Lung (tissue), 12 donors: ENCODE data around the gene UBLCP1. TPM values are rescaled to one million over a fixed set of nuclear protein-coding genes. Genes with fewer than 3 reads are reported as not detected.
A peak's percentile ranks its signal among the peaks of the same experiment; 100 is the strongest.
"Not testable (repeated sequence)": the region's sequence is repeated elsewhere in the genome, so short reads cannot be mapped to it uniquely, and the experiment has no call there.

Experiments used
- ATAC-seq: fragments of 200-7000 bp; cut with Tn5 transposase; one replicate; pipeline ENCODE4 v1.9.1; 2020; ENCODE audit warnings: moderate number of reproducible peaks; ENCODE audit not compliant: insufficient read depth, low FRiP score
- DNase-seq, 3 donors: peaks; one replicate each; pipeline ENCODE4 v3.0.0-alpha.2; 2013 to 2017
- H3K27ac ChIP-seq, 2 donors: one replicate each; pipeline ENCODE4 v1.5.1; 2013; ENCODE audit warnings: mild to moderate bottlenecking in 2 of 2, moderate library complexity in 2 of 2, control low read depth in 1 of 2, inconsistent platforms in 1 of 2, low read depth in 1 of 2, low read length in 1 of 2
- H3K27me3 ChIP-seq, 3 donors: one replicate each; pipeline ENCODE4 v1.5.1; 2013; ENCODE audit warnings: low read length in 2 of 3; ENCODE audit not compliant: control insufficient read depth in 3 of 3, insufficient read depth in 3 of 3
- H3K36me3 ChIP-seq, 4 donors: one replicate each; pipeline ENCODE4 v1.5.1; 2013; ENCODE audit warnings: low read length in 4 of 4, mild to moderate bottlenecking in 1 of 4, moderate library complexity in 1 of 4; ENCODE audit not compliant: control insufficient read depth in 4 of 4, insufficient read depth in 4 of 4
- H3K4me1 ChIP-seq, 5 donors: one replicate each; pipeline ENCODE4 v1.5.1; 2013; ENCODE audit warnings: low read length in 5 of 5, mild to moderate bottlenecking in 2 of 5, moderate library complexity in 1 of 5; ENCODE audit not compliant: control insufficient read depth in 5 of 5, insufficient read depth in 5 of 5
- H3K4me3 ChIP-seq: one replicate; pipeline ENCODE4 v1.5.1; 2013; ENCODE audit warnings: mild to moderate bottlenecking, control low read depth, moderate library complexity
- H3K9ac ChIP-seq, 2 donors: one replicate each; pipeline ENCODE4 v1.5.1; 2013; ENCODE audit warnings: low read length in 2 of 2, control low read depth in 1 of 2; ENCODE audit not compliant: insufficient read depth in 1 of 2
- H3K9me3 ChIP-seq, 4 donors: one replicate each; pipeline ENCODE4 v1.5.1; 2013; ENCODE audit warnings: low read length in 3 of 4, mild to moderate bottlenecking in 1 of 4, moderate library complexity in 1 of 4; ENCODE audit not compliant: control insufficient read depth in 4 of 4, insufficient read depth in 3 of 4
- WGBS, 2 donors: extraction: QIAGEN DNeasy Blood & Tissue Kit; methylation state at CpG; one replicate each; pipeline ENCODE4 v1.1.7; 2013; 5-methylcytosine and 5-hydroxymethylcytosine counted together
- polyA plus RNA-seq, 2 donors: library from polyadenylated mRNA; stranded (reverse); fragments of 200-250 nt; gene quantifications; one replicate each; pipeline ENCODE4 v1.2.1, GENCODE V29; 2013
- total RNA-seq, 2 donors: library from RNA; depleted of rRNA in 1 of 2; stranded (reverse); fragments of >200 nt in 1 of 2; gene quantifications; one replicate each; pipeline ENCODE4 v1.2.1, GENCODE V29; 2014 to 2021
- TF ChIP-seq, protein P1 (sequence below): IDR thresholded peaks from 2 replicates; pipeline ENCODE4 v1.5.1; 2012; ENCODE audit warnings: mild to moderate bottlenecking; ENCODE audit errors: control extremely low read depth, extremely low read depth
- donor health status: control.
- donor health status: control.
- donor health status: Bipolar disorder and iron deficiency.
- donor health status: healthy.
- donor health status: DM: yes; HTN: yes; CAD: no.

UBLCP1 gene
- total and polyA plus RNA-seq, 4 donors = 19.0 to 27.4 (median 25.0) TPM

DNA sequence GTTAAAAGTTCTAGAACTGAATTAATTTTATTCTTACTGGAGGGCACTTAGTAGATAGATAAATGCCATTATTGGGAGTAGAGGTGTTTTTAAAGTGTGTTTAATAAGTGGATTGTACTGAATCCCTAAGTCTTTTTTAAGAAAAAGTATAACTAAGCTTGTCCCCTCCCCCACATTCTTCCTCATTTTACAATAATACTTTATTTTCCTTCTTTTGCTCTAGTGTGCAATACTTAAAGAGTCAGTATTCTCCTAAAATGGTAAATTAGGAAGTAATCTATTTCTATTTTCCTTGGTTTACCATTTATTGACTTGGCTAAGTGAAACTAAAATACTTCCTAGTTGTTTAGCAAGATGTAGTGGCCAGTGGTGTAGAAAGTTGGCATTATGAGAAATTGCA, 11.6 kb downstream of the UBLCP1 start:
- DNase-seq (no peak), ATAC-seq (no peak)
- Histone ChIP-seq H3K36me3 (peaks cover 5 to 19% (median 10%) of the 10 kb centered on the region in 4 donors), H3K27ac (no peak overlapping the region), H3K9ac (no peak overlapping the region), H3K27me3 (no peaks in the 10 kb centered on the region), H3K4me3 (no peak overlapping the region), H3K4me1 (no peaks in the 10 kb centered on the region), H3K9me3 (no peaks in the 10 kb centered on the region)
- TF ChIP-seq, protein P1, sequence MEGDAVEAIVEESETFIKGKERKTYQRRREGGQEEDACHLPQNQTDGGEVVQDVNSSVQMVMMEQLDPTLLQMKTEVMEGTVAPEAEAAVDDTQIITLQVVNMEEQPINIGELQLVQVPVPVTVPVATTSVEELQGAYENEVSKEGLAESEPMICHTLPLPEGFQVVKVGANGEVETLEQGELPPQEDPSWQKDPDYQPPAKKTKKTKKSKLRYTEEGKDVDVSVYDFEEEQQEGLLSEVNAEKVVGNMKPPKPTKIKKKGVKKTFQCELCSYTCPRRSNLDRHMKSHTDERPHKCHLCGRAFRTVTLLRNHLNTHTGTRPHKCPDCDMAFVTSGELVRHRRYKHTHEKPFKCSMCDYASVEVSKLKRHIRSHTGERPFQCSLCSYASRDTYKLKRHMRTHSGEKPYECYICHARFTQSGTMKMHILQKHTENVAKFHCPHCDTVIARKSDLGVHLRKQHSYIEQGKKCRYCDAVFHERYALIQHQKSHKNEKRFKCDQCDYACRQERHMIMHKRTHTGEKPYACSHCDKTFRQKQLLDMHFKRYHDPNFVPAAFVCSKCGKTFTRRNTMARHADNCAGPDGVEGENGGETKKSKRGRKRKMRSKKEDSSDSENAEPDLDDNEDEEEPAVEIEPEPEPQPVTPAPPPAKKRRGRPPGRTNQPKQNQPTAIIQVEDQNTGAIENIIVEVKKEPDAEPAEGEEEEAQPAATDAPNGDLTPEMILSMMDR = no peak

DNA sequence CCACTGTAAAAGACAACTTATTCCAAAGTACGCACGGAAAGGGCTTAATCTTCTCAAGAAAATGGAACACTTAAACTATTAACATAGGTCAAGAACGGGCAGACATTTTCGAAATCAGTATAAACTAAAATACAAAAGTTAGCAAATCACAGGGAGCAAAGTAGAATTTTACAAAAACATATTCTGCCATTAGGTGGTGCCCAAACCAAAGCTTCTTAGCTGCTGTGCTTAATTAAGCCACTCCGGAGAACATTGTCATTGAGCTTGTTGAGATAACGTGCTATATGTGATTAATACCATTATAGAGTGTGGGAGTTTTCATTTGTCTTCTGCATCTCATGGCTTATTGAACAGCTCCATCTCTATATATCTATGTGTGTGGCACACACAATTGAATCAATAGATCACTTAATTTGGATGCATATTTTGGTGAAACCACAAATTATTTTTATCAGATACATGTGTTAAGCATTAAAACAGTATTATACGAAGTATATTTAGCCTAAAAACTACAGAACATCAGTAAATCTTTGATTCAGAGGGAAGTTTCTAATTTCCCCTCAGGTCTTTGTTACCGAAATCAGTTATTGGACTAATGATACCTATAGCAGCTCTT, 23.4 kb downstream of the UBLCP1 start:
- H3K27ac ChIP-seq = no peak overlapping the region
- no peaks in the 10 kb centered on the region for H3K9me3 ChIP-seq
- ATAC-seq (peak; percentile 41), DNase-seq (peak in 2 of 3 donors; percentile 49 to 67)
- no peak overlapping the region for H3K9ac ChIP-seq
- no peaks in the 10 kb centered on the region for H3K27me3 ChIP-seq
- H3K36me3 ChIP-seq = peaks cover 0 to 9% (median 0%) of the 10 kb centered on the region in 4 donors
- TF ChIP-seq, protein P1 = peak; percentile 18
- no peak overlapping the region for H3K4me3 ChIP-seq
- WGBS, 2 donors = 48 to 54% methylated on average over 8 of the region's 8 CpGs
- no peaks in the 10 kb centered on the region for H3K4me1 ChIP-seq

DNA sequence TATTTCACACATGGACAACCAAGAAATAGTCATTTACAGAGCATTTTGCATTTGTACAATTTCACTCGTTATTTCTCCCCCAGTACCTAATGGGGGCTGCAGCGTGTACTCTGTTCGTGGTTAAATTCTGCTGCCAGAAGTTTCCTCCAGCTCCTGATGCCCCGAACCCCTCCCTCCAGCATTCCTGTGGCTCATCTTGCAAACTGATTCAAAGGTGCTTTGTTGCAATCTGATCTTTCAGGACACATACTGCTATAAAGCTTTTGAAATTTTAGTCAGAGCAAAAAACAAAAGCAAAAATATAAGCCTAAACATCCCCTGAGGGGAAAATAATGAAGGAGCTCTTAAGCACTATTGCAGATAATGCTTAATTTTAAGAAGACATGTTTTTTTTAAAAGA, 27.7 kb downstream of the UBLCP1 start:
- DNase-seq = no peak
- H3K4me1 ChIP-seq = no peaks in the 10 kb centered on the region
- no peak overlapping the region for H3K4me3 ChIP-seq
- TF ChIP-seq, protein P1 = no peak
- no peak for ATAC-seq
- no peaks in the 10 kb centered on the region for H3K27me3 ChIP-seq
- WGBS, 2 donors = 33 to 71% methylated on average over 4 of the region's 4 CpGs
- no peak overlapping the region for H3K27ac ChIP-seq
- H3K9ac ChIP-seq = no peak overlapping the region
- no peaks in the 10 kb centered on the region for H3K9me3 ChIP-seq
- H3K36me3 ChIP-seq = no peaks in the 10 kb centered on the region

DNA sequence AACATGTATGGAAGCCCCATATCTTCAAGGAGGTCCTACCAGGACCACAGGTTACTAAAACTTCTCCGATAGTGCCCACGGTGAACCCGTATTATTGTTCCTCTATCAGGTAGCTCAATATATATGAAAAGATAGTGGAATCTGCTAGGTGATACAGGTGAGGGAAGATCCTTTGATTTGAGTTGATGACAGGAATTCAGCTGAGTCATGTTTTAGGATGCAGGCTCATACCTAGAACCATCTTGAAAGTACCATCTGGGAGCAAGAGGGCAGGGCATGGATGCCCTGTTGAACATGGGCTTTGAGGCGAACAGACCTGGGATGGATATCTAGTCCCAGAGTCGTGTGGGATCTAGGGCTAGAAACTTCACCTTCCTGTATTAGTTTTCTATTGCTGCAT, 31.8 kb downstream of the UBLCP1 start:
- ATAC-seq = no peak
- no peaks in the 10 kb centered on the region for H3K36me3 ChIP-seq
- H3K4me3 ChIP-seq = no peak overlapping the region
- no peak overlapping the region for H3K9ac ChIP-seq
- 95% methylated on average over 5 of the region's 5 CpGs for WGBS, 2 donors
- no peaks in the 10 kb centered on the region for H3K4me1 ChIP-seq
- no peaks in the 10 kb centered on the region for H3K27me3 ChIP-seq
- H3K9me3 ChIP-seq = peaks cover 0 to 9% (median 0%) of the 10 kb centered on the region in 4 donors
- no peak overlapping the region for H3K27ac ChIP-seq
- TF ChIP-seq, protein P1 = no peak
- DNase-seq = no peak

DNA sequence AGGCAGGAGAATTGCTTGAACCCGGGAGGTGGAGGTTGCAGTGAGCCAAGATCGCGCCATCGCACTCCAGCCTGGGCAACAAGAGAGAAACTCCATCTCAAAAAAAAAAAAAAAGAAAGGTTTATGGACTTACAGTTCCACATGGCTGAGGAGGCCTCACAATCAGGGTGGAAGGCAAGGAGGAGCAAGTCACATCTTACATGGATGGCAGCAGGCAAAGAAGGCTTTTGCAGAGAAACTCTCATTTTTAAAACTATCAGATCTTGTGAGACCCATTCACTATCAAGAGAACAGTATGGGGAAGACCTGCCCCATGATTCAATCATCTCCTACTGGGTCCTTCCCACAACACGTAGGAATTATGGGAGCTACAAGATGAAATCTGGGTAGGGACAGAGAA, 34.2 kb downstream of the UBLCP1 start:
- H3K4me1 ChIP-seq, H3K27ac ChIP-seq, ATAC-seq, H3K36me3 ChIP-seq, DNase-seq, H3K27me3 ChIP-seq, H3K4me3 ChIP-seq, H3K9ac ChIP-seq: not testable (repeated sequence)
- H3K9me3 ChIP-seq = peaks cover 0 to 14% (median 0%) of the 10 kb centered on the region in 4 donors
- 94 to 98% methylated on average over 3 to 5 of the region's 5 CpGs for WGBS, 2 donors
